Astrocyte (in vitro differentiated cells and primary cell): Measurements from ENCODE around the gene ZNF33B. TPM values are rescaled to one million over a fixed set of nuclear protein-coding genes. Genes with fewer than 3 reads are reported as not detected.

Source experiments
- DNase-seq: peaks from one replicate; pipeline ENCODE4 v3.0.0-alpha.2; 2010; ENCODE audit warnings: low read depth
- FAIRE-seq: peaks from 2 replicates; lab custom pipeline; 2011; peaks lifted over from hg19 to GRCh38; lab: Jason Lieb, UNC
- H2AFZ ChIP-seq: 2 replicates; pipeline ENCODE4 v1.6.0; 2012; ENCODE audit warnings: low read depth, low read length, inconsistent platforms
- H3K27ac ChIP-seq: 2 replicates; pipeline ENCODE4 v1.5.1; 2011; ENCODE audit warnings: low read depth, low read length, inconsistent platforms
- H3K27me3 ChIP-seq: 2 replicates; pipeline ENCODE4 v1.6.0; 2011; ENCODE audit warnings: low read length, inconsistent platforms; ENCODE audit not compliant: insufficient read depth
- H3K36me3 ChIP-seq: 2 replicates; pipeline ENCODE4 v1.5.1; 2011; ENCODE audit warnings: low read length, inconsistent platforms; ENCODE audit not compliant: insufficient read depth
- H3K4me1 ChIP-seq: 2 replicates; pipeline ENCODE4 v1.5.1; 2011; ENCODE audit warnings: low read length, inconsistent platforms; ENCODE audit not compliant: insufficient read depth
- H3K4me2 ChIP-seq: 2 replicates; pipeline ENCODE4 v1.6.0; 2012; ENCODE audit warnings: low read length, inconsistent platforms
- H3K4me3 ChIP-seq: 2 replicates; pipeline ENCODE4 v1.5.1; 2011; ENCODE audit warnings: low read depth, mild to moderate bottlenecking, low read length, inconsistent platforms; ENCODE audit not compliant: insufficient read depth
- H3K79me2 ChIP-seq: 2 replicates; pipeline ENCODE4 v1.6.0; 2012; ENCODE audit warnings: mild to moderate bottlenecking, low read length, inconsistent platforms; ENCODE audit not compliant: insufficient read depth
- H3K9ac ChIP-seq: 2 replicates; pipeline ENCODE4 v1.6.0; 2012; ENCODE audit warnings: mild to moderate bottlenecking, low read length, inconsistent platforms
- H3K9me3 ChIP-seq: 2 replicates; pipeline ENCODE4 v1.5.1; 2012; ENCODE audit warnings: low read depth, mild to moderate bottlenecking, low read length, inconsistent platforms; ENCODE audit not compliant: insufficient read depth
- H4K20me1 ChIP-seq: 2 replicates; pipeline ENCODE4 v1.6.0; 2012; ENCODE audit warnings: low read length, inconsistent platforms; ENCODE audit not compliant: insufficient read depth
- H3K27ac Mint-ChIP-seq: one replicate; pipeline ENCODE4 v1.8.0; 2021; ENCODE audit warnings: mild to moderate bottlenecking, mixed read lengths; ENCODE audit not compliant: unreplicated experiment
- H3K27me3 Mint-ChIP-seq: one replicate; pipeline ENCODE4 v1.8.0; 2021; ENCODE audit warnings: low read depth, mixed read lengths; ENCODE audit not compliant: unreplicated experiment
- H3K36me3 Mint-ChIP-seq: one replicate; pipeline ENCODE4 v1.8.0; 2021; ENCODE audit warnings: low read depth, mixed read lengths; ENCODE audit not compliant: unreplicated experiment
- H3K4me1 Mint-ChIP-seq: one replicate; pipeline ENCODE4 v1.8.0; 2021; ENCODE audit warnings: low read depth, mixed read lengths; ENCODE audit not compliant: unreplicated experiment
- H3K4me3 Mint-ChIP-seq: one replicate; pipeline ENCODE4 v1.8.0; 2021; ENCODE audit warnings: mild to moderate bottlenecking, moderate library complexity, mixed read lengths; ENCODE audit not compliant: unreplicated experiment
- H3K9me3 Mint-ChIP-seq: one replicate; pipeline ENCODE4 v1.8.0; 2021; ENCODE audit warnings: mild to moderate bottlenecking, mixed read lengths; ENCODE audit not compliant: unreplicated experiment
- EZH2 ChIP-seq: IDR thresholded peaks from 2 replicates; pipeline ENCODE4 v1.6.1; 2012; ENCODE audit warnings: mild to moderate bottlenecking, low read length, inconsistent platforms; ENCODE audit not compliant: insufficient read depth
- total RNA-seq: library from RNA; stranded (reverse); gene quantifications from 2 replicates; pipeline ENCODE4 v1.2.1, GENCODE V29; 2021
- TF ChIP-seq, protein P1 (sequence below): IDR thresholded peaks from 2 replicates; pipeline ENCODE4 v1.5.1; 2011; ENCODE audit warnings: low read depth, mild to moderate bottlenecking, inconsistent platforms, low read length, moderate library complexity; ENCODE audit not compliant: insufficient read depth

ZNF33B gene
- total RNA-seq, 1 donor from 2014 or later = 10.1 TPM

DNA sequence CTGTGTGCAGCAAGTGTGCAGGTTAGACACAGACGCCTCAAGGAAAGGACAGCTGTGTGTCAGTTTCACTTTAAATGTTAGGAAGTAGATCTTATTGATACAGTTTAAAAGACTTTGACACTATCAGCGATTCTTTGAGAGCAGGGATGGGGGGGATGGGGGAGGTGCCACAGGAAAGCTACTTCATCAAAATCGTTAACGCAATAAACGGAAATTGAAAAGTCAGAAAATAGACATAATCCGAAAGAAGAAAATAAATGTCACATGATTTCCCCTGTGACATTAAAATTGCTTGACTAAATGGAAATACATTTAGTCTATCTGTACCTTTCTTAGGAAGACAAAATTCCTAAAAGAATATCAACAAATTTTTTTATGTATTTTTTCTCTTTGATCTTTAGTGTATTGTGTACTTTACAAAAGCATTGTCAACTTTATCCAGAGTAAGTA is 476 bp upstream of the ZNF33B start:
- peaks cover 3% of the 10 kb centered on the region for H3K4me1 ChIP-seq
- peaks cover 2% of the 10 kb centered on the region for H3K4me1 Mint-ChIP-seq
- peak overlapping the region; percentile 86 for H3K27ac ChIP-seq
- H3K27me3 Mint-ChIP-seq = peaks cover 3% of the 10 kb centered on the region
- H4K20me1 ChIP-seq = no peaks in the 10 kb centered on the region
- H3K9me3 ChIP-seq = no peaks in the 10 kb centered on the region
- peak overlapping the region; percentile 98 for H2AFZ ChIP-seq
- no peaks in the 10 kb centered on the region for H3K36me3 ChIP-seq
- peak overlapping the region; percentile 98 for H3K4me2 ChIP-seq
- no peak overlapping the region for H3K27ac Mint-ChIP-seq
- H3K9ac ChIP-seq = peak overlapping the region; percentile 90
- peaks cover 2% of the 10 kb centered on the region for H3K9me3 Mint-ChIP-seq
- peaks cover 13% of the 10 kb centered on the region for H3K79me2 ChIP-seq
- H3K27me3 ChIP-seq = no peaks in the 10 kb centered on the region
- no peaks in the 10 kb centered on the region for H3K36me3 Mint-ChIP-seq
- FAIRE-seq (no peak), DNase-seq (no peak)
- H3K4me3 ChIP-seq = peak overlapping the region; percentile 95
- H3K4me3 Mint-ChIP-seq = peak overlapping the region; percentile 85
- TF ChIP-seq, protein P1, sequence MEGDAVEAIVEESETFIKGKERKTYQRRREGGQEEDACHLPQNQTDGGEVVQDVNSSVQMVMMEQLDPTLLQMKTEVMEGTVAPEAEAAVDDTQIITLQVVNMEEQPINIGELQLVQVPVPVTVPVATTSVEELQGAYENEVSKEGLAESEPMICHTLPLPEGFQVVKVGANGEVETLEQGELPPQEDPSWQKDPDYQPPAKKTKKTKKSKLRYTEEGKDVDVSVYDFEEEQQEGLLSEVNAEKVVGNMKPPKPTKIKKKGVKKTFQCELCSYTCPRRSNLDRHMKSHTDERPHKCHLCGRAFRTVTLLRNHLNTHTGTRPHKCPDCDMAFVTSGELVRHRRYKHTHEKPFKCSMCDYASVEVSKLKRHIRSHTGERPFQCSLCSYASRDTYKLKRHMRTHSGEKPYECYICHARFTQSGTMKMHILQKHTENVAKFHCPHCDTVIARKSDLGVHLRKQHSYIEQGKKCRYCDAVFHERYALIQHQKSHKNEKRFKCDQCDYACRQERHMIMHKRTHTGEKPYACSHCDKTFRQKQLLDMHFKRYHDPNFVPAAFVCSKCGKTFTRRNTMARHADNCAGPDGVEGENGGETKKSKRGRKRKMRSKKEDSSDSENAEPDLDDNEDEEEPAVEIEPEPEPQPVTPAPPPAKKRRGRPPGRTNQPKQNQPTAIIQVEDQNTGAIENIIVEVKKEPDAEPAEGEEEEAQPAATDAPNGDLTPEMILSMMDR = no peak
- TF ChIP-seq EZH2 = no peak

DNA sequence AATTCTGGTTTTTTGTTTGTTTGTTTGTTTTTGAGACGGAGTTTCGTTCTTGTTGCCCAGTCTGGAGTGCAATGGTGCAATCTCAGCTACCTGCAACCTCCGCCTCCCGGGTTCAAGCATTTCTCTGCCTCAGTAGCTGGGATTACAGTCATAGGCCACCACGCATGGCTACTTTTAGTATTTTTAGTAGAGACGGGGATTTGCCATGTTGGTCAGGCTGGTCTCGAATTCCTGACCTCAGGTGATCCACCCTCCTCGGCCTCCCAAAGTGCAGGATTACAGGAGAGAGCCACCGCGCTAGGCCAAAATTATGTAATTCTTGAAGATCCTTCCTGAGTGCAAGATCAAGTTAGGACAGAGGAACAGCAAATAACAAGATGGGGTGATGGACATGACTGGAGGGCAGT is 719 bp downstream of the ZNF33B start:
- H2AFZ ChIP-seq = peak overlapping the region; percentile 98
- DNase-seq = no peak
- peak overlapping the region; percentile 95 for H3K4me3 ChIP-seq

DNA sequence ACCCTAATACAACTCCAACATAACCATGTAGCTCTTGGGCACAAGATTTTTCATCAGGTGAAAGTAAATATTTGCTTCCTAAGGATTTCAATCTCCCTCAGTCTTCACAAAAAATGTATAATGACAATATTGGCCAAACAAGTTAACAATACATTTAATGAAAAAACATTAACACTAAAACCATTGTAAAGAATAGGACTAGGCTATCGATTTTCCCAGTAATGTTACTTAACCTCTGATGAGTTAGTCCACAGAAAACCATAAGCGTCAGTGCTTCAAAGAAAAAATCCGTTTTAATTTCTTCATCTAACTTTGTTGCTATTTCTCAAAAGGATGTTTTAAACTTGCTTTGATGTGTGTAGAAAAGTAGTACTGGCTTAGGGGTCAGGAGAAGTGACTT is 1.2 kb downstream of the ZNF33B start:
- no peak for TF ChIP-seq EZH2
- TF ChIP-seq, protein P1 = no peak
- Mint-ChIP-seq H3K36me3 (no peaks in the 10 kb centered on the region), H3K9me3 (peaks cover 2% of the 10 kb centered on the region), H3K27me3 (no peaks in the 10 kb centered on the region), H3K4me1 (peaks cover 2% of the 10 kb centered on the region), H3K27ac (no peak overlapping the region), H3K4me3 (peak overlapping the region; percentile 85)
- H3K4me2 ChIP-seq = peak overlapping the region; percentile 98
- no peaks in the 10 kb centered on the region for H3K9me3 ChIP-seq
- FAIRE-seq = no peak
- H3K4me3 ChIP-seq = no peak overlapping the region
- no peak for DNase-seq
- H4K20me1 ChIP-seq = no peaks in the 10 kb centered on the region
- H3K9ac ChIP-seq = peak overlapping the region; percentile 90
- H3K27ac ChIP-seq = no peak overlapping the region
- H3K27me3 ChIP-seq = no peaks in the 10 kb centered on the region
- H3K4me1 ChIP-seq = peaks cover 3% of the 10 kb centered on the region
- peaks cover 13% of the 10 kb centered on the region for H3K79me2 ChIP-seq
- no peaks in the 10 kb centered on the region for H3K36me3 ChIP-seq
- H2AFZ ChIP-seq = no peak overlapping the region

More for the DNA sequence above, 719 bp downstream of the ZNF33B start:
- no peaks in the 10 kb centered on the region for H3K36me3 ChIP-seq
- peaks cover 13% of the 10 kb centered on the region for H3K79me2 ChIP-seq
- Mint-ChIP-seq H3K4me1 (peaks cover 2% of the 10 kb centered on the region), H3K4me3 (peak overlapping the region; percentile 85), H3K9me3 (peaks cover 2% of the 10 kb centered on the region), H3K27me3 (no peaks in the 10 kb centered on the region), H3K27ac (peak overlapping the region; percentile 83), H3K36me3 (no peaks in the 10 kb centered on the region)
- no peak for TF ChIP-seq EZH2
- TF ChIP-seq, protein P1 = no peak
- H3K9ac ChIP-seq = peak overlapping the region; percentile 90
- no peaks in the 10 kb centered on the region for H3K9me3 ChIP-seq
- H4K20me1 ChIP-seq = no peaks in the 10 kb centered on the region
- FAIRE-seq = no peak
- peaks cover 3% of the 10 kb centered on the region for H3K4me1 ChIP-seq
- H3K4me2 ChIP-seq = peak overlapping the region; percentile 98
- no peaks in the 10 kb centered on the region for H3K27me3 ChIP-seq
- H3K27ac ChIP-seq = peak overlapping the region; percentile 86
